Dedifferentiated amniotic fluid mesenchymal stem cell (primary cell): Measurements from ENCODE around the gene KIF22.

Experiments used
- DNase-seq: peaks from one replicate; pipeline ENCODE4 v3.0.0-alpha.2; 2016; ENCODE audit errors: extremely low spot score

Gene KIF22

DNA sequence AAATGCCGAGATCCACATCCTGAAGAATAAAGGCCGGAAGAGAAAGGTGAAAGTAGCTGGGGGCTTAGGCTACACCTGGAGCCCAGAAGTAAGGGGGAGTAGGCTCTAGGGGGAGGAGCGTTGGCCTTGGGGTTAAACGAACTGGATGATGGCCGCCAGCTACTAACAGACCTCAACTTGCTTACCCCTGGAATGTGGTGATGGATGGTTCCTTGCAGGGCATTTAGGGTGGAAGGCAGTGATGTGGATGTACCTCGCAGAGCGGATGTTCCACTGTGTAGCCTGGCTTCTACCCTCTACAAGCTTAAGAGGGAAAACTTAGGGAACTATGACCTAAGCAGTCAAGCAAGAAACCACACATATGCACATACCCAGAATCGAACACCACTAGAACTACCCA, 13.5 kb downstream of the KIF22 start:
- no peak for DNase-seq

DNA sequence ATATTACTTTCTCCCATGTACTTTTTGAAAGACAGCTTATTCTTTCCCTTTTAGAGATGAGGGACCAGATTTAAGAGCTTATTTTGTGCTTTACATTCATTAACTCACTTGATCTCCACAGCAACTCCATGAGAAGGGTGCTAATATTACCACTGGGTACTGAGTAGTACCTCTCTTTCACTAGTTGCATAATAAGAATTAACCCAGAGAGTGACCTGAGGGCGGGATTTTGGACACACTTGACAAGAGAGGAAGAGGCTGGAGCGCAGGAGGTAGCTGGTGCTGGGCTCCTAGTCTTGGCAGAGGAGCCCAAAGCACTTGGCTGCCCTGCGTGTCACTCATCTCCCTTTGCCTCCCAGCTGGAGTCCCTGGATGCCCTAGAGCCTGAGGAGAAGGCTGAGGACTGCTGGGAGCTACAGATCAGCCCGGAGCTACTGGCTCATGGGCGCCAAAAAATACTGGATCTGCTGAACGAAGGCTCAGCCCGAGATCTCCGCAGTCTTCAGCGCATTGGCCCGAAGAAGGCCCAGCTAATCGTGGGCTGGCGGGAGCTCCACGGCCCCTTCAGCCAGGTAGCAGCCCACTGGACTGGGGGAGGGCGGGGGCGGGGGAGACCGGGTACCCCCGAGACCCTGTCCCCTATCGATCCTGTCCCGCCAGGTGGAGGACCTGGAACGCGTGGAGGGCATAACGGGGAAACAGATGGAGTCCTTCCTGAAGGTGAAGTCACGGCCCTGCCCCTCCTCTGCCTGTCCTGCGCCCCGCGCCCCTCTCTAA, 14.1 kb downstream of the KIF22 start:
- no peak for DNase-seq

DNA sequence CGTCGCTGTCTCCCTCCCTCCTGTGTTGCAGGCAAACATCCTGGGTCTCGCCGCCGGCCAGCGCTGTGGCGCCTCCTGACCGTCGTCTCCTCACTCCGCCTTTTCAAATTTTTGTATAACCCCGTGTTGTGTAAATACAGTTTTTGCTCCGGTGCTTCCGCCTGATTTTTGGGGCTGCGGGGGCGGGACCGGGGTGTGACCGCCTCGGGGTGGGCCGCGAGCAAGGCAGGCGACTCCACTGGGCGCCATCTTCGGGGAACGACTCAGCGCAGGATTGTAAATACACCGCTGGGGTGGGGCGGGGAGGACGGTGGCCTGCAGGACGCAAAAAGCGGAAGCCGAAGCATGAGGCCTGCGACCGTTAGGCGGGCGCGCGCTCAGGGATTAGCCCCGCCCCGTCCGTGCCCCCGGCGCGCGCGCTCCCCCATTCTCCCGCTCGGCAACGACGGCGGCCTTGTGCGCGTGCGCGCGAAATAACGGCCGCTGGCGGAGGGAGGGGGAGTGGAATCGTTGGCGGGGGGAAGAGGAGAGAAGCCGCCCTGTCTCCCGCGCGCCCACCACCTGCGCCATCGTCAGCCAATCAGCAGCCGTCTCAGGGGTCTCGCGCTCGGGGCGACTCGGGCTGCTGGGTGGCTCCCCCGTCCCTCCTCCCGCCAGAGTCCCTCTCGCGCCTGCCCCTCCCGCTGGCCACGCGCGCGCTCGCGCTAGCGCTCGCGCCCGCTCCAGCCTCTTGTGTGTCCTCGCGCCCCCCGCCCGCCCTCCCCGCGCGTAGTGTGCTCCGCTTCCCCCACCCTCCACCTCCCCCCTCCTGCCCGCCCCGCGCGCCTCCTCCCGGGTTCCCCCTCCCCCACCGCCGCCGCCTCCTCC, 14.9 kb downstream of the KIF22 start:
- peak; percentile 96 for DNase-seq

DNA sequence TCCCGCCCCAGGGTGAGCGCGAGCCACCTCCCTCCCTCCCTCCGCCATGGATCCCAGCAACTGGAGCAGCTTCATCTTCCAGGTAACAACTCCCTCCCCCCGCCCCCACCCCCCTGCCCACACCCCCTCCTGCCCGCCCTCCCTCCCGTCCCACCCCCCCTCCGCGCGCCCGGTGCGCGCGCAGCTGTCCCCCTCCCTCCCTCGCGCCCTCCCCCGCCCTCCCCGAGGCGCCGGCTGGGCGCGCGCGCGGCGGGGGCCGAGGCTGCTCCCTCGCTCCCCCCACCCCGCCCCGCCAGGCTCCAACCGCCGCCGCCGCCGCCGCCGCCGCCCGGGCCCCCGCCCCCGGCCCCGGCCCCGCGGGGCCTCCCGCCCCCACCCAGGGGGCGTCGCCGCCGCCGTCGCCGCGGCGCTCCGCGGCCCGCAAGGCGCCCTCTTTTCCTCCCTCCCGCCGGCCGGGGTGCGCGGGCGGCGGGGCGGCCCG, 15.6 kb downstream of the KIF22 start, which contains the start of gene MAZ:
MAZ (plus strand) TSS at position 431 of the 481 bp plus-strand sequence. CDS start 173 bp downstream, outside the sequence.
- peak; percentile 38 for DNase-seq

DNA sequence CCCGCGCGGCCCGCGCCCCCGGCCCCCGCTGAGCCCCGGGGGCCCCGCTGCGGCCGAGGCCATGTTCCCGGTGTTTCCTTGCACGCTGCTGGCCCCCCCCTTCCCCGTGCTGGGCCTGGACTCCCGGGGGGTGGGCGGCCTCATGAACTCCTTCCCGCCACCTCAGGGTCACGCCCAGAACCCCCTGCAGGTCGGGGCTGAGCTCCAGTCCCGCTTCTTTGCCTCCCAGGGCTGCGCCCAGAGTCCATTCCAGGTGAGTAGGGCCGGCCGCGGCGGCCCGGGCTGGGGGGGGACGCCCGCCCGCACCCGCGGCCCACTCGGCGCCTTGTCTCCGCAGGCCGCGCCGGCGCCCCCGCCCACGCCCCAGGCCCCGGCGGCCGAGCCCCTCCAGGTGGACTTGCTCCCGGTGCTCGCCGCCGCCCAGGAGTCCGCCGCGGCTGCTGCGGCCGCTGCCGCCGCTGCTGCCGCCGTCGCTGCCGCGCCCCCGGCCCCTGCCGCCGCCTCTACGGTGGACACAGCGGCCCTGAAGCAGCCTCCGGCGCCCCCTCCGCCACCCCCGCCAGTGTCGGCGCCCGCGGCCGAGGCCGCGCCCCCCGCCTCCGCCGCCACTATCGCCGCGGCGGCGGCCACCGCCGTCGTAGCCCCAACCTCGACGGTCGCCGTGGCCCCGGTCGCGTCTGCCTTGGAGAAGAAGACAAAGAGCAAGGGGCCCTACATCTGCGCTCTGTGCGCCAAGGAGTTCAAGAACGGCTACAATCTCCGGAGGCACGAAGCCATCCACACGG, 16.3 kb downstream of the KIF22 start:
- no peak for DNase-seq

DNA sequence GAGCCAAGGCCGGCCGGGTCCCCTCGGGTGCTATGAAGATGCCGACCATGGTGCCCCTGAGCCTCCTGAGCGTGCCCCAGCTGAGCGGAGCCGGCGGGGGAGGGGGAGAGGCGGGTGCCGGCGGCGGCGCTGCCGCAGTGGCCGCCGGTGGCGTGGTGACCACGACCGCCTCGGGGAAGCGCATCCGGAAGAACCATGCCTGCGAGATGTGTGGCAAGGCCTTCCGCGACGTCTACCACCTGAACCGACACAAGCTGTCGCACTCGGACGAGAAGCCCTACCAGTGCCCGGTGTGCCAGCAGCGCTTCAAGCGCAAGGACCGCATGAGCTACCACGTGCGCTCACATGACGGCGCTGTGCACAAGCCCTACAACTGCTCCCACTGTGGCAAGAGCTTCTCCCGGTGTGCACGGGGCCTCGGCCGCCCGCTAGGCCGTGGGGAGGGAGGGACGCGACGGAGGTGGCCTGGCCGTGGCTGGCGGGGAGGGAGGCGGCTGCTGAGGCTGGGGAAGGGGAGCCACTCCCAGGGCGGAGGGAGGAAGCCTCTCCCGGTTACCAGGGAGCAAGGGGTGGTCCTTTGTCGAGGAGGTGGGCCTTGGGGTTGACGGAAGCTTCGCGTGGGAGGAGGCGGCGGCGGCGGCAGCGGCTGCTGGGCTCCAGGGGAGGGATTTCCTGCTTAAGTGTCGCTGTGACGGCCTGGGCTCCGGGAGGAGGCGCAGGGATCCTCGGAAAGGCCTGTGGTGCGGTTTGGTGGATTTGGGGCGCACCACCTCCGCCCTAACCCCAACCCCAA, 17.1 kb downstream of the KIF22 start:
- DNase-seq: peak; percentile 85

DNA sequence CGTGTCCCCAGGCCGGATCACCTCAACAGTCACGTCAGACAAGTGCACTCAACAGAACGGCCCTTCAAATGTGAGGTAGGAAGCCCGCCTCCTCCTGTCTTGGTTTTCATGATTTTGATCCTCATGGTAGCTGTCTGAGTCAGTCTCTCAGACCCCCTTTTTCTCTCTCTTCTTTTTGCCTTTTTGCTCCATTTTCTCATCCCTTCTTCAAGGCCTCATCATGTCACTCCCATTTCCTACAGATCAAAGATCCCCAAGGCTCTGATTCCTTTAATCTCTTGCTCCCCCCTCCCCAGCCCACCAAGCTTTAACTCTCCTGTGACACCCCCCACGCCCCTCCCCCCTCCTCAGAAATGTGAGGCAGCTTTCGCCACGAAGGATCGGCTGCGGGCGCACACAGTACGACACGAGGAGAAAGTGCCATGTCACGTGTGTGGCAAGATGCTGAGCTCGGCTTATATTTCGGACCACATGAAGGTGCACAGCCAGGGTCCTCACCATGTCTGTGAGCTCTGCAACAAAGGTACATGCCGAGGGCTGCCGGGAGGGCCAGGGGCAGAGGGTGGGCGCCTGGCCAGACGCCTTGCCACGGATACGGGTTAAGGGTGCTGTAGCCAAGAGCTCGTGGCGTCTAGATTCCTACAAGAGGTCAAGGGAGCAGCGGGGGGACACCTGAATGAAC, 17.8 kb downstream of the KIF22 start:
- no peak for DNase-seq

DNA sequence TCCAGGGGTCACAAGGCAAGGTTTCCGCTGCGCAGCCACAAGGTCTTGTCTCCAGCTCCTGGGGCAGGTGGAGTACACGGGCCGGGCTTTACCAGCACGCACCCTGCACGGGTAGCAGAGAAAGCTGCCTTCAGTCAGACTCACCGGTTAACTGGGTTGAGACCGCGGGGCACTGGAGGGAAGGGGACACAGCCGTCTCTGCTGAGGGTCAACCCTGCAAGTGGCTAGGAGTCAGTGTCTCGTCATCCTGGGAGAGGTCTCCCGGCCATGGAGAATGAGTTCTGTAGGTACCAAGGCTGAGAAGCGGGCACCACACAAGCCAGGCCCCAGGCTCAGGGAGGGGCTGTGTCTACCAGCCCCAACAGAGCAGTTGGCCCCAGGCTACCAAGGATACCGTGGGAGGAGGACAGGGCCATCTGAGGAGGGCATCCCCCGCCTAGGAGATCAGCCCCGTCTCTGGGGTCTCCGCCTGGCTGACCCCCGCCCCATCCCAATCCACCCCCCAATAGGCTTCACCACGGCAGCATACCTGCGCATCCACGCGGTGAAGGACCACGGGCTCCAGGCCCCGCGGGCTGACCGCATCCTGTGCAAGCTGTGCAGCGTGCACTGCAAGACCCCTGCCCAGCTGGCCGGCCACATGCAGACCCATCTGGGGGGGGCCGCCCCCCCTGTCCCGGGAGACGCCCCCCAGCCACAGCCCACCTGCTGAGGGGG, 18.6 kb downstream of the KIF22 start:
- DNase-seq: no peak

DNA sequence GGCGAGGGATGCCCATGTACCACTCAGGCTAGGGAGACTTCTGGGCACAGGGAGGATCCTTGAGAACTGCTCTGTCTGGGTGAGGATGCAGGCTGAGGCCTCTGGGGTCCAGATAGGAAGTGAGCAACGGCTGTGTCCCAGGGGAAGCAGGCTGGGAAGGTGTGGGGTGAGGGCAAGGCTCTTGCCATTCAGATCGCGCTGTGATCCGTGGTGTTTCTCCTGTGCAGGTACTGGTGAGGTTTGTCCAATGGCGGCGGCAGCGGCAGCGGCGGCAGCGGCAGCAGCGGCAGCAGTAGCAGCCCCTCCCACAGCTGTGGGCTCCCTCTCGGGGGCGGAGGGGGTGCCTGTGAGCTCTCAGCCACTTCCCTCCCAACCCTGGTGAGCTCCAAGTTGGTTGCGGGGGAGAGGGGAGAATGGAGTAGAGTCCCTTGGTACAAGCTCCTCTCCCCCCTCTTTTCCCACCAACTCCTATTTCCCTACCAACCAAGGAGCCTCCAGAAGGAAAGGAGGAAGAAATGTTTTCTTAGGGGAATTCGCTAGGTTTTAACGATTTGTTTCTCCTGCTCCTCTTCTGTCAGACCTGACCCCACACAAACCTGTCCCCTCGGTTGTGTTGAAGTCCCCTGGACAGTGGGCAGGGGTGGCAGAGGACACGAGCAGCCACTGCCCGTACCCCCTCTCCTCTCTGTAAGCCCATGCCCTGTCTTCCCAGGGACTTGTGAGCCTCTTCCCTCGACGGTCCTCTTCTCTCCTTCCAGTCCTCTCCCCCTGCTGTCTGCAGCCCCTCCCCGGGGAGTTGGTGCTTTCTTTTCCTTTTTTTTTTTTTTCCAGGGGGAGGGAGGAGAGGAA, 19.5 kb downstream of the KIF22 start:
- DNase-seq: no peak

DNA sequence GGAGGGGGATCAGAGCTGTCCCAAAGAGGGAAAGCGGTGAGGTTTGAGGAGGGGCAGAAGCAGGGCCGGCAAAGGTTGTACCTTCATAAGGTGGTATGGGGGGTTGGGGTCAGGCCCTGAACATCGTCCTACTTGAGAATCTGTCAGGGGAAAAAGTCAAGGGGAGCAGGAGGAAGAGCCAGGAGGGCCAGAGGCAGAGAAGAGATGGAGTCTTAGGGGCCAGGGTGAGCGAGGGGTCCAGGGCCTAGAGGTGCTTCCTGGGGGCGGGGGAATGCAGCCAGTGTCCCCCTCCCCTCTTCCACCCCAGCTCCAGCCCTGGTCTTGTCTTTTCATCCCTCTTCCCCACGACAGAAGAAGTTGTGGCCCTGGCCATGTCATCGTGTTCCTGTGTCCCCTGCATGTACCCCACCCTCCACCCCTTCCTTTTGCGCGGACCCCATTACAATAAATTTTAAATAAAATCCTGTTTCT, 20.2 kb downstream of the KIF22 start:
- DNase-seq: no peak

DNA sequence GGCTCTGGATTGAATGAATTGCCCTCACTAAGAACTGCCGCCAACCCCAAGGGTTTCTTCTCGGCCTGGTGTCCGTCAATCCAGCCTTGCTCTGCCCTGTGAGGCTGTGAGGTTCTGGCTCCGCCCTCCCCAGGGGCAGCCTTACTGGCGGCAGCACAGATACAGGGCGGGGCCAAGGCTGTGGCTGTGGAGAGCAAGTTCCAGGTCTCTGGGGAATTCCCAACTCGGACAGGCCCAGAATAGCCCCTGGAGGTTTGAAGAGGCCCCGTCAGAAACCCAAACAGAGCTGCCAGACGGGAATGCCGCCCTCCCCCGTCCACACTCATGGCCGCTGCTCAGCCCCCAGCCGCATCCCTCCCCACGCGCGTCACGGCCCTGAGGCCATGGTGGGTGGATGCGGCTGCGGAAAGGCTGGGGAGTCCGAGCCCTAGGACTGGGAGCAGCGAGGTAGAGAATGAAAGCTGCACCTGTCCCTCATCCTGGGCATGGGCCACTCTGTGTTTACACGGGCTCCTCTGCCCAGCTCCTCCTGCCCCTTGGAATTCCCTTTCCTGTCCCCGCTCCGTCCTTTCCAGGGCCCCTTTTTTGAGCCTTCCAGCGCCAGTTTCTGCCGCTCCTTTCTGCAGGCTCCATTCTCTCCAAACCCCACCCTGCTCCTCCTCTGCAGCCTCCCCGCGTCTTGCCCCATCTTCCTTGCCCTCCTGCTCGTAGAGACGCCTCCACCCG, 20.8 kb downstream of the KIF22 start:
- DNase-seq: peak; percentile 96

DNA sequence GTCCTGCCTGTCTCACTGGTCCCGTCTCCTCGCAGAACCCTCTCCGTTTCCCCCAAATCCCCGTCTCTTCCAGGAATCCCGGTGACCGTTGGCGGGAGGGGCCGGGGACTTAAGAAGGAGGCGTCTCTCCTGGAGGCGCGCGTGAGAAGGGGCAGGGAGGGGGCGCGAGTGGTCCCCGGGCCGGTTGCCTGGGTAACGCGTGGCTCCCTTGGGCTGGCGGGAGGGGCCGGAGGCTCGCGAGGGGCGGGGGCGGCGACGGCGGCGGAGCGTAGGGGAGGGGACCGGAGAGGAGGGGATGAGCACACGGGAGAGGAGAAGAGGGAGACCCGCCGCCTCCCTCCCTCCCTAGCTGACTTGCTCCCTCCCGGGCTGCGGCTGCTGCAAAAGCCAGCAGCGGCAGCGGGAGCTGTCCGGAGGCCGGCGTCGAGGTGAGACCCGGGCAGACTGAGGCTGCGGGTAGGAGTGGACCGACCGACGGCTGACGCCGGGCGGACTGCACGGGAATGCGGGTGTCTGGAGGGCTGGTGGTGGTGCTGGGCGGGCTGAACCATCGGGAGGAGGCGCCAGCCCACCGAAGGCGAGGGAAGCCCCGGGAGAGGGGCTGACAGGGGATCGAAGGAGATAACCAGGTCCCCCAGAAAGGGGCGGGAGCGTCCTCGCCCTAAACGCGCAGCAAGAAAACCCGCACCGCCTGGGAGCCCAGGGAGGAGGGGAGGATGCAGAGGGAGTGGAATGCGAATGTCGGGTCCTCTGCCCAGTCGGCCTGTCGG, 21.5 kb downstream of the KIF22 start, which contains the start of gene PRRT2:
PRRT2 (plus strand) TSS at position 298 of the 770 bp plus-strand sequence. CDS start 862 bp downstream, outside the sequence.
- DNase-seq: no peak

DNA sequence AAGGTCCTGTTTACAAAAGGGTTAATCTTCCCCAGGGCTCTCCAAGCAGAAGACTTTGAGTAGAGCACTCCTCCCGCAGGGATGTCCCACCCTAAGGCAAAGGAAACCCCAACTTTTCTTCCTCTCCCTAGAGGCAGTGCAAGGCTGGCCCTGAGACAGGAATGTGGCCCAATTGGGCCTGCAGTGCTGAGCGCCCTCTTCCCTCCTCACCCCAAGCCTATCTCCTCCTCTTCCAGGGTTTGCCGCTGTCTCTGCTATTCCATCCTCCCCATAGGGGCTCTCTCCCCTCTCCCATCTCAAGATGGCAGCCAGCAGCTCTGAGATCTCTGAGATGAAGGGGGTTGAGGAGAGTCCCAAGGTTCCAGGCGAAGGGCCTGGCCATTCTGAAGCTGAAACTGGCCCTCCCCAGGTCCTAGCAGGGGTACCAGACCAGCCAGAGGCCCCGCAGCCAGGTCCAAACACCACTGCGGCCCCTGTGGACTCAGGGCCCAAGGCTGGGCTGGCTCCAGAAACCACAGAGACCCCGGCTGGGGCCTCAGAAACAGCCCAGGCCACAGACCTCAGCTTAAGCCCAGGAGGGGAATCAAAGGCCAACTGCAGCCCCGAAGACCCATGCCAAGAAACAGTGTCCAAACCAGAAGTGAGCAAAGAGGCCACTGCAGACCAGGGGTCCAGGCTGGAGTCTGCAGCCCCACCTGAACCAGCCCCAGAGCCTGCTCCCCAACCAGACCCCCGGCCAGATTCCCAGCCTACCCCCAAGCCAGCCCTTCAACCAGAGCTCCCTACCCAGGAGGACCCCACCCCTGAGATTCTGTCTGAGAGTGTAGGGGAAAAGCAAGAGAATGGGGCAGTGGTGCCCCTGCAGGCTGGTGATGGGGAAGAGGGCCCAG, 22.4 kb downstream of the KIF22 start:
- DNase-seq: no peak

DNA sequence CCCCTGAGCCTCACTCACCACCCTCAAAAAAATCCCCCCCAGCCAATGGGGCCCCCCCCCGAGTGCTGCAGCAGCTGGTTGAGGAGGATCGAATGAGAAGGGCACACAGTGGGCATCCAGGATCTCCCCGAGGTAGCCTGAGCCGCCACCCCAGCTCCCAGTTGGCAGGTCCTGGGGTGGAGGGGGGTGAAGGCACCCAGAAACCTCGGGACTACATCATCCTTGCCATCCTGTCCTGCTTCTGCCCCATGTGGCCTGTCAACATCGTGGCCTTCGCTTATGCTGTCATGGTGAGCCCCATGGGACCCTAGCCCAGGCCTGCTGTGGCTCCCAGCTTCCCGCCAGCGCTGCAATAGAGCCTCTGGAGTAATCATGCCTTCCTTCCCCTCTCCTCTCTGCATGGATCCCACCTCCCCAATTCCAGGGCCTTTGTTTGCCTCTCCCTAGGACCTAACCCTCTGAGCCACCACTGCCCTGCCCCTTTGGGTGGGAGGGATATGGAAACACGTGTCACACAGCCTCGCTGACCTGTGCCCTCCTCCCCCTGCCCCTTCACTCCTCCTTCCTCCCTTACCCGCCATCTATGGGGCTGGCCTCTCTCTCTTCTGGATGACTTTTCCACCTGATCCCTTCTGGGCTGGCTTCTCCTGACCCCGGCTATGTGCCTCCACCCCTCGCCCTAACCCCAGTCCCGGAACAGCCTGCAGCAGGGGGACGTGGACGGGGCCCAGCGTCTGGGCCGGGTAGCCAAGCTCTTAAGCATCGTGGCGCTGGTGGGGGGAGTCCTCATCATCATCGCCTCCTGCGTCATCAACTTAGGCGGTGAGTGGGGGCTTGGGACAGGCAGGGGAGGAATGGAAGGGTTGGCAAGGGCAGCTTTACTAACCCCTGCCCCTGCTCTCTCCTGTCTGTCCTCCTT, 23.4 kb downstream of the KIF22 start:
- no peak for DNase-seq

DNA sequence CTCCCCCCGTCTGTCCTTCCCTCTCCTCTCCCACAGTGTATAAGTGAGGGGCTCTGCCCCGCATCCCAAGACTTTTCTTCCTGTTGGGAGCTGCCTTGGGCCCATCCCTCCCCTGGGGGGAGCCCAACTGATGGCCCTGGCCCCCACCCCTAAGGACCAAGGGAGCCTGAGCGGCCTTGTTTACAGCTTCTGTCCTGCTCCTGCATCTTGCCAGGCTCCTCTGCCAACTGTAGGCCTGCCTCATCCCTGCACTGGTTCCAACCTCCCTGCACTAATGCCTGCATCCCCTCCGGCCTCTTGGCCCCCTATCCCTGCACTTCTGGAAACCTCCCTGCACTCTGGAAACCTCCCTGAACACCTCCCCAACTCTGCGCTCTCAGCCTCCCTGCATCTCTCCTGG, 24.0 kb downstream of the KIF22 start:
- no peak for DNase-seq
